Measurements from ENCODE around the gene ENGASE. TPM values are rescaled to one million over a fixed set of nuclear protein-coding genes. Genes with fewer than 3 reads are reported as not detected.

ENGASE gene
- total and polyA plus RNA-seq, 2 experiments from 2014 or later, result 9.0 to 27.1 TPM

GRCh38 chr17:79033046-79033616 lies 41.5 kb upstream of the ENGASE start:
- no peak for ATAC-seq
- H3K27me3 Mint-ChIP-seq (ENCODE audit: insufficient read depth, low read depth, poor library complexity), result peaks cover 18% of the 10 kb centered on the region

More at GRCh38 chr17:79033046-79033616, 41.5 kb upstream of the ENGASE start:
- H3K9me2 ChIP-seq (ENCODE audit: insufficient read depth), result no peaks in the 10 kb centered on the region
- no peak overlapping the region for H2AFZ ChIP-seq
- no peak overlapping the region for H3K4me3 ChIP-seq
- TF ChIP-seq REST (IDR thresholded peaks at IDR 0.05; ENCODE audit: unreplicated experiment), result no peak
- TF ChIP-seq ZNF462 (CRISPR knock-in tag; IDR thresholded peaks at IDR 0.05), result no peak
- no peak for TF ChIP-seq POLR2AphosphoS5 (IDR thresholded peaks at IDR 0.05; ENCODE audit: low read depth)
- TF ChIP-seq EZH2phosphoT487 (IDR thresholded peaks at IDR 0.05; ENCODE audit: unreplicated experiment), result no peak
- no peak for TF ChIP-seq JUNB (IDR thresholded peaks at IDR 0.05; ENCODE audit: unreplicated experiment)
- no peak for TF ChIP-seq STAT1 (IDR thresholded peaks at IDR 0.05; ENCODE audit: unreplicated experiment)
- TF ChIP-seq NANOG (IDR thresholded peaks at IDR 0.05; ENCODE audit: borderline replicate concordance), result no peak
- no peak for TF ChIP-seq ZNF331 (CRISPR knock-in tag; IDR thresholded peaks at IDR 0.05; ENCODE audit: low read depth)
- TF ChIP-seq CREB1 (CRISPR knock-in tag; IDR thresholded peaks at IDR 0.05; ENCODE audit: low read depth), result no peak
- no peak for TF ChIP-seq ZNF114 (CRISPR knock-in tag; IDR thresholded peaks at IDR 0.05)
- TF ChIP-seq ETS1 (IDR thresholded peaks at IDR 0.05), result no peak
- TF ChIP-seq EZH2 (IDR thresholded peaks at IDR 0.05; ENCODE audit: low read depth, unreplicated experiment), result no peak
- no peak for TF ChIP-seq CTCF (conservative IDR thresholded peaks at IDR 0.05; ENCODE audit: low read depth in 2 of 2)
- H3K4me3 Mint-ChIP-seq, result no peak overlapping the region
- H3K27ac ChIP-seq (ENCODE audit: low read depth), result no peak overlapping the region
- H3K4me1 ChIP-seq (ENCODE audit: insufficient read depth), result no peaks in the 10 kb centered on the region
- no peaks in the 10 kb centered on the region for H3K9me3 Mint-ChIP-seq
- peaks cover 5% of the 10 kb centered on the region for H3K4me1 Mint-ChIP-seq
- DNase-seq (ENCODE audit: low spot score), result no peak
- H3K27ac Mint-ChIP-seq, result no peak overlapping the region
- H3F3A ChIP-seq (replicated peaks; ENCODE audit: low read depth), result no peaks in the 10 kb centered on the region
- H3K36me3 ChIP-seq (ENCODE audit: insufficient read depth), result no peaks in the 10 kb centered on the region
- no peaks in the 10 kb centered on the region for H3K36me3 Mint-ChIP-seq (ENCODE audit: low read depth)
- no peak overlapping the region for H3K4me2 ChIP-seq
- H4K20me1 ChIP-seq (replicated peaks; ENCODE audit: insufficient read depth), result no peaks in the 10 kb centered on the region
- no peaks in the 10 kb centered on the region for H3K79me2 ChIP-seq (replicated peaks; ENCODE audit: insufficient read depth)
- no peaks in the 10 kb centered on the region for H3K27me3 ChIP-seq (ENCODE audit: insufficient read depth)

Data from GM23338 (cell line).